ENCODE measurements around the gene ZMIZ1.

Gene ZMIZ1

GRCh38 chr10:79358811-79359210 is 290.0 kb downstream of the ZMIZ1 start:
- Histone ChIP-seq H3K27ac (no peak overlapping the region), H3K36me3 (replicated peaks) (peaks cover 20% of the 10 kb centered on the region), H3K27me3 (replicated peaks) (no peaks in the 10 kb centered on the region), H3K4me3 (ENCODE audit: low read depth, low read length) (no peak overlapping the region)
- in situ Hi-C loops (cut with HindIII; ENCODE audit: low pct_ligation_motif_present, low sequenced_read_pairs): no loop called here
- no peak for DNase-seq
- no peak for TF ChIP-seq CTCF (IDR thresholded peaks at IDR 0.05; ENCODE audit: low read depth, low read length, missing control alignments)

- Histone ChIP-seq H3K27ac (no peak overlapping the region), H3K4me3 (ENCODE audit: low read depth, low read length) (no peak overlapping the region), H3K36me3 (replicated peaks) (peaks cover 8% of the 10 kb centered on the region), H3K27me3 (replicated peaks) (no peaks in the 10 kb centered on the region)
- DNase-seq: no peak
- no peak for TF ChIP-seq CTCF (IDR thresholded peaks at IDR 0.05; ENCODE audit: low read depth, low read length, missing control alignments)
- in situ Hi-C loops (cut with HindIII; ENCODE audit: low pct_ligation_motif_present, low sequenced_read_pairs): no loop called here
Measured at GRCh38 chr10:79359816-79360498, 291.2 kb downstream of the ZMIZ1 start.

- peaks cover 2% of the 10 kb centered on the region for H3K36me3 ChIP-seq (replicated peaks)
- no peak overlapping the region for H3K4me3 ChIP-seq (ENCODE audit: low read depth, low read length)
- in situ Hi-C loops (cut with HindIII; ENCODE audit: low pct_ligation_motif_present, low sequenced_read_pairs): no loop called here
- no peak for DNase-seq
- TF ChIP-seq CTCF (IDR thresholded peaks at IDR 0.05; ENCODE audit: low read depth, low read length, missing control alignments): no peak
- no peak overlapping the region for H3K27ac ChIP-seq
- no peaks in the 10 kb centered on the region for H3K27me3 ChIP-seq (replicated peaks)
Measured at GRCh38 chr10:79360499-79361342, 292.0 kb downstream of the ZMIZ1 start.

GRCh38 chr10:79361726-79362397 is 293.1 kb downstream of the ZMIZ1 start:
- H3K36me3 ChIP-seq (replicated peaks): no peaks in the 10 kb centered on the region
- TF ChIP-seq CTCF (IDR thresholded peaks at IDR 0.05; ENCODE audit: low read depth, low read length, missing control alignments): no peak
- in situ Hi-C loops (cut with HindIII; ENCODE audit: low pct_ligation_motif_present, low sequenced_read_pairs): no loop called here
- no peak overlapping the region for H3K4me3 ChIP-seq (ENCODE audit: low read depth, low read length)
- DNase-seq: peak; percentile 39
- no peaks in the 10 kb centered on the region for H3K27me3 ChIP-seq (replicated peaks)
- H3K27ac ChIP-seq: no peak overlapping the region

Data from brain microvascular endothelial cell (primary cell).